RWPE2 (cell line): Measurements from ENCODE around the gene C22orf42.
"Not testable (repeated sequence)": the region's sequence is repeated elsewhere in the genome, so short reads cannot be mapped to it uniquely, and the experiment has no call there.

Experiments
- ATAC-seq: fragments of 200-7000 bp; cut with Tn5 transposase; 3 replicates; pipeline ENCODE4 v1.9.1; 2021; ENCODE audit warnings: low read depth
- DNase-seq: peaks from one replicate; pipeline ENCODE4 v3.0.0-alpha.2; 2020; ENCODE audit warnings: low spot score
- H3K27ac ChIP-seq: fragments of 450-650 bp; 2 replicates; pipeline ENCODE4 v1.5.1; 2017; ENCODE audit warnings: mild to moderate bottlenecking; ENCODE audit not compliant: poor library complexity, severe bottlenecking
- H3K27me3 ChIP-seq: fragments of 250-450 bp; sonication (Bioruptor Pico); 2 replicates; pipeline ENCODE4 v1.5.1; 2021; ENCODE audit warnings: mild to moderate bottlenecking, moderate library complexity; ENCODE audit not compliant: insufficient read depth, poor library complexity, severe bottlenecking
- H3K36me3 ChIP-seq: fragments of 250-450 bp; sonication (Bioruptor Pico); 2 replicates; pipeline ENCODE4 v1.5.1; 2020; ENCODE audit warnings: low read depth, mild to moderate bottlenecking, moderate library complexity
- H3K4me1 ChIP-seq: fragments of 250-450 bp; sonication (Bioruptor Pico); 2 replicates; pipeline ENCODE4 v1.5.1; 2021; ENCODE audit warnings: mild to moderate bottlenecking, moderate library complexity; ENCODE audit not compliant: insufficient read depth, poor library complexity, severe bottlenecking
- H3K4me3 ChIP-seq: fragments of 250-450 bp; sonication (Bioruptor Pico); 2 replicates; pipeline ENCODE4 v1.5.1; 2021; ENCODE audit warnings: mild to moderate bottlenecking, moderate library complexity; ENCODE audit not compliant: severe bottlenecking
- H3K9me3 ChIP-seq: fragments of 250-450 bp; sonication (Bioruptor Pico); 2 replicates; pipeline ENCODE4 v1.5.1; 2021; ENCODE audit warnings: mild to moderate bottlenecking, moderate library complexity; ENCODE audit not compliant: severe bottlenecking
- TF ChIP-seq, protein P1 (sequence below): fragments of 450-650 bp; IDR thresholded peaks from one replicate; pipeline ENCODE4 v1.5.1; 2017; ENCODE audit warnings: mild to moderate bottlenecking, moderate library complexity; ENCODE audit not compliant: poor library complexity, severe bottlenecking

The C22orf42 gene

DNA sequence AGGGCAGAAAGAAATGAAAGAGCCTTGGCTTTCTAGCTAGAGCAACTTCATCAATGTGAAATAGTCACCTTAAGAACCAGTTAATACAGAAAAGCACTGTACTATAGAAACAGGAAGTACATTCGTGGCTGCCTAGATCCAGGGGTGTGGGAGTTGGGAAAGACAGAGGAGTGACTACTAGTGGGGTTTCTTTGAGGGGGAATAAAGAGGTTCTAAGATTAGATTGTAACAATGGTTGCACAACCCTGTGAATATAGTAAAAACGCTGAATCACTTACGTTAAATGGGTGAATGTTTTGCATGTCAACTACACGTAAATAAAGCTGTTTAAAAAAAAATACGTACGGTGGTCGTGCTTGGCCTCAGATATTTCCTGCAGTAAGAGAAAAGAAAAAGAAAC, 8.5 kb downstream of the C22orf42 start:
- H3K9me3 ChIP-seq, H3K27ac ChIP-seq, H3K4me1 ChIP-seq, ATAC-seq, DNase-seq, H3K27me3 ChIP-seq, H3K36me3 ChIP-seq, H3K4me3 ChIP-seq: not testable (repeated sequence)

DNA sequence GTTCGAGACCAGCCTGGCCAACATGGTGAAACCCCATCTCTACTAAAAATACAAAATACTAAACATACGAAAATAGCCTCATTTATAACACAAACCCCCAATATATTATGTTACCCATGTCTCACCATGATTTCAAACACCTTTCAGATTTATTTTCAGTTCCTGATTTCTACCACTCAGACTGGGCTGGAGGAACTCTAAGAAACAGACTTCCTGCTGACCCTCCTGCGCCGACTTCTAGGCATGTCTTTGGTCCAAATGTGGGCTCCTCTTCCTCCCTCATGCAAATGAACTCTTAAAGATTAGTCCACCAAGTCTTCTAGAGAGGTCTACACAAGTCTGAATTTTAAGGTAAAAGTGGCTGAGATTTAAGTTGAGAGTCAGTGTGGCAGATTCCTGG, 10.7 kb downstream of the C22orf42 start:
- not testable (repeated sequence) for H3K36me3 ChIP-seq, ATAC-seq, H3K4me1 ChIP-seq

DNA sequence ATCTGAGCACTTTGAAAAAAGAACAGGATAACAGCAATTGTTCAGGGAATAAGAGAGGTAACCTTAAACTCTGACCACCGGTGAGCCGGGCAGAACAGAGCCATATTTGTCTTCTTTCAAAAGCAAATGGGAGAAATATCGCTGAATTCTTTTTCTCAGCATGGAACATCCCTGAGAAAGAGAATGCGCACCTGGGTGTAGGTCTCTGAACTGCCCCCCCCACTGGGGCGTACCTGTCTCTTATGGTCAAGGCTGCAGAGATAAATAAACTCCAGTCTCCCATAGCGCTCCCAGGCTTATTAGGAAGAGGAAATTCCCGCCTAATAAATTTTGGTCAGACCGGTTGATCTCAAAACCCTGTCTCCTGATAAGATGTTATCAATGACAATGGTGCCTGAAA, 12.0 kb downstream of the C22orf42 start:
- not testable (repeated sequence) for H3K4me3 ChIP-seq, ATAC-seq, H3K4me1 ChIP-seq, H3K36me3 ChIP-seq, H3K27ac ChIP-seq, H3K27me3 ChIP-seq, H3K9me3 ChIP-seq, DNase-seq

More for the DNA sequence above, 10.7 kb downstream of the C22orf42 start:
- H3K4me3 ChIP-seq, DNase-seq, H3K27ac ChIP-seq, H3K27me3 ChIP-seq, H3K9me3 ChIP-seq: not testable (repeated sequence)

DNA sequence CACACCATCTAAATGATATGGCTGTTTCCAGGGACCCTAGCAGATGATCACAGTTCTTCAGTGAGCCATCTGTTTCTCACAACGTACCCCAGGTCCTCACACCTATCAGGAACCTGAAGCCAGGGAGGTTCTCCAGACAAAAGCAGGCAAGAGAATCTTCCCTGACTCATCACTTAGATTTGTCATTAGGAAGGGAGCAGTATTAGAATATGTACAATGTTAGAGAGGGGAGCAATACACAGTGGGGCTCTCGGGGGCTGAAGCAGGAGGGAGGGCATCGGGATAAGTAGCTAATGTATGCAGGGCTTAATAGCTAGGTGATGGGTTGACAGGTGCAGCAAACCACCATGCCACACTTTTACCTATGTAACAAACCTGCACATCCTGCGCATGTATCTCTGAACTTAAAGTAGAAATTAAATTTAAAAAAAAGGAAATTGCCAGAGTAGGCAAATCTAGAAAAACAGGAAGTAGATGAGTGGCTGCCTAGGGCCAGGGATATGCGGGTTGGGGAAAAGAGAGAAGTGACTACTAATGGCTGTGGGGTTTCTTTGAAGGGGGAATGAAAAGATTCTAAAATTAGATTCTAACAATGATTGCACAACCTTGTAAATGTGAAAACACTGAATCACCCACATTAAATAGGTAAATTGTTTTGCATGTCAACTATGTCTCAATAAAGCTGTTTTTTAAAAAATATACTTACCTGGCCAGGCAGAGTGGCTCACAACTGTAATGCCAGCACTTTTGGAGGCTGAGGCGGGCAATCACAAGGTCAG, 14.4 kb downstream of the C22orf42 start:
- Histone ChIP-seq H3K27ac (no peak overlapping the region), H3K36me3 (no peaks in the 10 kb centered on the region), H3K9me3 (no peaks in the 10 kb centered on the region), H3K27me3 (no peaks in the 10 kb centered on the region), H3K4me1 (peaks cover 7% of the 10 kb centered on the region), H3K4me3 (no peak overlapping the region)
- DNase-seq (no peak), ATAC-seq (peak; percentile 38; the same call in 1 of the 3 replicates)
- TF ChIP-seq, protein P1, sequence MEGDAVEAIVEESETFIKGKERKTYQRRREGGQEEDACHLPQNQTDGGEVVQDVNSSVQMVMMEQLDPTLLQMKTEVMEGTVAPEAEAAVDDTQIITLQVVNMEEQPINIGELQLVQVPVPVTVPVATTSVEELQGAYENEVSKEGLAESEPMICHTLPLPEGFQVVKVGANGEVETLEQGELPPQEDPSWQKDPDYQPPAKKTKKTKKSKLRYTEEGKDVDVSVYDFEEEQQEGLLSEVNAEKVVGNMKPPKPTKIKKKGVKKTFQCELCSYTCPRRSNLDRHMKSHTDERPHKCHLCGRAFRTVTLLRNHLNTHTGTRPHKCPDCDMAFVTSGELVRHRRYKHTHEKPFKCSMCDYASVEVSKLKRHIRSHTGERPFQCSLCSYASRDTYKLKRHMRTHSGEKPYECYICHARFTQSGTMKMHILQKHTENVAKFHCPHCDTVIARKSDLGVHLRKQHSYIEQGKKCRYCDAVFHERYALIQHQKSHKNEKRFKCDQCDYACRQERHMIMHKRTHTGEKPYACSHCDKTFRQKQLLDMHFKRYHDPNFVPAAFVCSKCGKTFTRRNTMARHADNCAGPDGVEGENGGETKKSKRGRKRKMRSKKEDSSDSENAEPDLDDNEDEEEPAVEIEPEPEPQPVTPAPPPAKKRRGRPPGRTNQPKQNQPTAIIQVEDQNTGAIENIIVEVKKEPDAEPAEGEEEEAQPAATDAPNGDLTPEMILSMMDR, result no peak

DNA sequence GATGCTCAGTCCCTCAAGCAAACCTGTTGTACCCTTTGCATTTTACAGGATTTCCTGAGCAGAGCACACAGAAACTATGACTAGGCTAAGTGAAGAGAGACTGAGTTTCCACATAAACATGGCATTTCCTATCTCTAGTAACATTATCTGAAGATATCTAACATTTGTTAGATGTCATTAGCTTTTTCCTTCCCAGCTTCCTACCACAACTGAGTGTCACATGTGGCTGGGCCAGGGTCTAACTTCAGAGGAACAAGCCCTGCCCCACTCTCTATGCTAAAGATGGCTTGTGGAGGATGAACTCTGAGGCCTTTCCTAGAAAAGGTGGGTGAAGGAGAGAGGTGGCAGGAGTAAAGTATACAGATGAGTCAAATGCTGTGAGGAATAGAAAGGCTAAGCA, 16.5 kb downstream of the C22orf42 start:
- no peak overlapping the region for H3K4me3 ChIP-seq
- ATAC-seq (no peak), DNase-seq (no peak)
- H3K4me1 ChIP-seq, result peaks cover 7% of the 10 kb centered on the region
- H3K27ac ChIP-seq, result no peak overlapping the region
- TF ChIP-seq, protein P1, result no peak
- H3K9me3 ChIP-seq, result no peaks in the 10 kb centered on the region
- H3K36me3 ChIP-seq, result no peaks in the 10 kb centered on the region
- H3K27me3 ChIP-seq, result no peaks in the 10 kb centered on the region

DNA sequence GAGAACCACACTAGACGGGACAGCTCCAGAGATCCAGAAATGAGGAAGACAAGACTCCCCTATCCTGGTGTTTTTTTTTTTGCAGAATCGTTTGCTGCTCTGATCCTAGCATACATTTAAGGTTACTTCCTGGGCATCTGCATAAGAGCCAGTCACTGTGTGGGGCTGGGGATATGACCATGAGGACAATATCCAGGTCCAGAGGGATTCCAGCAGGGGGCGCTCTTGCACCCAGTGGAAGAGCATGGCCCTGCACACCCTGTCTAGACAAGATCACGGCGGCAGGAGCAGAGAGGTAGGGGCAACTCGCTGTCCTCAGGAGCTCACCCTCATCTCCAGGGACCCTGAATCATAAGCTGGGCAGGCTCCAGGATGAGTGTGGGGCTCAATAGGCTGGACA, 18.4 kb downstream of the C22orf42 start:
- not testable (repeated sequence) for H3K9me3 ChIP-seq, ATAC-seq, H3K36me3 ChIP-seq, H3K27ac ChIP-seq, DNase-seq, H3K27me3 ChIP-seq, H3K4me3 ChIP-seq
- H3K4me1 ChIP-seq, result peaks cover 15% of the 10 kb centered on the region

DNA sequence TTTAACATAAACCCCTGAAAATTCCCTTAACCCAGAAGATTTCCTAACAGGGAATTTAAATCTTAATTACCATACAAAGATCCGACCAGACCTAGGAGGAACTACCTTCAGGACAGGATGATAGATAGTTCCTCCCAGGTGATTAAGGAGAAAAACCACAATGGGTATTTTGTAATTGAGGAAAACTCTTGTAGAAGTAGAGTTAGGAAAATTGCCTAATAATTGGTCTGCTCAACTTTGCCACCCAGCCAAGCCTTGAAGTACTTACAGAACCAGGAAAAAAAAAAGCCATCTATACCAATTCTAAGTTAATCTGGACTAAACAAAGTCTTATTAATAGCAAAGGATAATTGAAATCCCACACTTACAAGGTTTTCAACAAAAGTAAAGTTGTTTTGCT, 20.5 kb downstream of the C22orf42 start:
- H3K27me3 ChIP-seq, H3K9me3 ChIP-seq, H3K27ac ChIP-seq, H3K36me3 ChIP-seq, DNase-seq, H3K4me3 ChIP-seq, ATAC-seq, H3K4me1 ChIP-seq: not testable (repeated sequence)

DNA sequence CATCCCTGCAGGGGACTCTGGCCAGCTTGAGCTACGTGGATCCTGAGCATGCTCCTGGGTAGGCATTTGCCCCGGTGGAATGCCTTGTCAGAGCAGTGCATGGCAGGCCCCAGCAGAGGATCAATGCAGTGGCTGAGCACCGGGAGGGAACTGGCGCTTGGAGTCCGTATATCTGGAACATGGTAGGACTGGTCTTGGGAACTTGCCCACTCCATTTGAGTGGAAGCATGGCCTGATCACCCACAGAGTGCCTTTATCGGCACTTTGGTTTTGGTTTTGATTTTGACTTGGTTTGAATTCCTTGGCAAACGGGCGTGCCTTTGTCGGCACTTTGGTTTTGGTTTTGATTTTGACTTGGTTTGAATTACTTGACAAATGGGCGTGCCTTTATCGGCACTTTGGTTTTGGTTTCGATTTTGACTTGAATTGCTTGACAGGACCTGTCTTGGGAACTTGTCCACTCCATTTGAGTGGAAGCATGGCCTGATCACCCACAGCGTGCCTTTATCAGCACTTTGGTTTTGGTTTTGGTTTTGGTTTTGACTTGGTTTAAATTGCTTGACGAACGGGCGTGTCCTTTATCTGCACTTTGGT, 21.3 kb downstream of the C22orf42 start:
- not testable (repeated sequence) for H3K9me3 ChIP-seq, H3K27me3 ChIP-seq, H3K4me1 ChIP-seq, H3K27ac ChIP-seq, DNase-seq, H3K36me3 ChIP-seq
- 0 out of 3 replicates have a peak, but pooled peaks have one; percentile 15 for ATAC-seq
- peak overlapping the region; percentile 9 for H3K4me3 ChIP-seq

DNA sequence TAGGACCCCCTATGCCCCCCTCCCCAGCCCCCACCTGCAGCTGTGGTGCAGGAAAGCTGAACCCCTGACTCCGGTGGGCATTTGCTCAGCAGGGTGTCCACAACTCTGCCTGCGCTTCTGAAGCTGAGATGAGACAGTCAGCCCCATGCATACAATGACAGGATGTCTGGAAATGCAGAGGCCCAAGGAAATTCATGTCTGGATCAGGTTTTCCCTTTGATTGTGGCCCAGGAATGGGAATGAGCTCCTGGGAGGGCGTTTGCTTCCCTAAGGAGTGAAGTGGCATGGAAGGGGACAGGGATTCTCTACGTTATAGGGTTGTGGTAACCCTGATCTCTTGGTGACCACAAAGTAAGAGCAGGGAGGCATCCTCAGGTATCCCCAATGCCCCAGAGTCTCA, 22.2 kb downstream of the C22orf42 start:
- ATAC-seq, H3K4me1 ChIP-seq, H3K36me3 ChIP-seq, DNase-seq, H3K27ac ChIP-seq, H3K27me3 ChIP-seq, H3K9me3 ChIP-seq, H3K4me3 ChIP-seq: not testable (repeated sequence)

DNA sequence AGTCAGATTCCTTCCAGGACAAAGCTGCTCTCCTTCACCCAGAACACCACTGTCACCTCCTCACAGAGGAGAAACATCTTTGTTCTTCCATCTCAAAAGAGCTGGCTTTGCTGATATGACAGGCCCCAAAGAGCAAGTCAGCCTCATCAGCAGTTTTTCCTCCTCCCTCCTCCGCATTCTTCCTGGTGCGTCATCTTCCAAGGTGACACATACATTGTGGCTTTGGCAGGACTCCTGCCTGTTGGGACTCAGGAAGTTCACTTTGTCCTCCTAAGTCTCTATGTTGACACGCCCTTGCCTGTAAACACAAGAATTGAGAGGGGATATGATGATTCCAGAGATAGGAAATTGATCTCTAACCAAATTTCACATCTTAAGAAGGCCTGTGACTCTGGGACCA, 23.1 kb downstream of the C22orf42 start:
- ATAC-seq, result peak; percentile 84
- not testable (repeated sequence) for H3K27me3 ChIP-seq
- H3K27ac ChIP-seq, result peak overlapping the region; percentile 14

More for the DNA sequence above, 23.1 kb downstream of the C22orf42 start:
- H3K9me3 ChIP-seq, H3K4me1 ChIP-seq, H3K4me3 ChIP-seq, DNase-seq, H3K36me3 ChIP-seq: not testable (repeated sequence)
